D721Med (cell line): ENCODE data around the gene TMEM178B.

Experiments
- DNase-seq: peaks from one replicate; pipeline ENCODE4 v3.0.0; 2011; ENCODE audit warnings: low spot score; ENCODE audit not compliant: insufficient read length
- FAIRE-seq: peaks from 2 replicates; lab custom pipeline; 2011; peaks lifted over from hg19 to GRCh38; lab: Jason Lieb, UNC
- CTCF ChIP-seq: IDR thresholded peaks from 2 replicates; pipeline ENCODE4 v1.5.1; 2012; ENCODE audit warnings: mild to moderate bottlenecking, control low read depth; ENCODE audit not compliant: insufficient read depth; ENCODE audit errors: missing control alignments

Gene TMEM178B

GRCh38 chr7:141122736-141123135, 48.9 kb downstream of the TMEM178B start:
- no peak for TF ChIP-seq CTCF
- no peak for FAIRE-seq
- no peak for DNase-seq

DNA sequence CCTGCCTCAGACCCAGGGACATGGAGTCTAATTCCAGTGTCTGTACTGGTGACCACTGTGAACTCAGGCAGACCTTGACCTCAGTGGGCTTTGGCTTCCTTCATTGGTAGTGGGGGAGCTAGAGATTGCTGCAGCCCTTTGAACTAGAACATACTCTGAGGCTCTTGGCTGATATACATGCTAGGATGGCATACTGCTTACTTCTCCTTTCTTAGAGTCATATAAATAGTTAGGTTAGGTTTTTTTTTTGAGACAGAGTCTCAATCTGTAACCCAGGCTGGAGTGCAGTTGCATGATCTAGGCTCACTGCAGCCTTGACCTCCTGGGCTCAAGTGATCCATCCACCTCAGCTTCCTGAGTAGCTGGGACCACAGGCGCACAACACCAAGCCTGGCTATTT, 49.7 kb downstream of the TMEM178B start:
- DNase-seq = no peak
- FAIRE-seq = no peak
- no peak for TF ChIP-seq CTCF

- no peak for FAIRE-seq
- TF ChIP-seq CTCF = no peak
- DNase-seq = no peak
Observed at GRCh38 chr7:141126107-141126506, 52.2 kb downstream of the TMEM178B start.

DNA sequence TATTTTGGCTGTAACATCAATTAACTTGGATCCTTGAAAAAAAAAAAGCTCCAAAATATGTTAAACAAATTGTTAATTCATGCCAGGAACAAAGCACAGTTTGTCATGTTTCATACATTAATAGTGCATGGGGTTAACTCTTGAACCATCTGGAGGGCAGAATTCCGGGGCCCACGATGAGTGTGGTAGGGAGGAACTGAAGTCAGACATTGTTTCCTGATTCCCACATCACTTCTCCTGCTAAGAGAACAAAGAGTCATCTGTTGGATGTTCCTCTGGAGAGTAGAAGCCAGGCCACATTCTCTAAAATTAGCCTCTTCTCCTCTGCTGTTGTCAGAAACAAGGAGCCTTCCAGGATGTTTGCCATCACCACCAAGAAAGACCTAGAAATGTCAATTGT, 54.6 kb downstream of the TMEM178B start:
- FAIRE-seq (no peak), DNase-seq (no peak)
- TF ChIP-seq CTCF = no peak

DNA sequence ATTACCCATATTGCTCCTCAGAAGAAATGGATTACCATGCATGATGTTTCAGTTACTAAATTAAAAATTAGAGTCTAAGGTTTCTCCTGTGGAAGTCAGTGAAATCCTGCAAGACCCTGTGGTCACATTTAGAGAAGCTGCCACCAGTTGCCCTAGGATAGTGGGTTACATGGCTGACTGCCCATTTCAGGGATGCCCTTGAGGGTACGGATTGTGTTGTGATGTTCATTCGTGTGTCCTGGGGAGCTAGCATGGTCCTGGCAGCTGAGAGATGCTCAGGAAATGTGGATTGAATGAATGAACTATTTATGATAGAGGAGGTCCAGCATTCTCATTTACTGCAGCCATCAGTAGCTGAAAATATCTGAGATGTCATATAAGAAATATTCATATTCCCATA, 55.1 kb downstream of the TMEM178B start:
- no peak for FAIRE-seq
- DNase-seq = no peak
- no peak for TF ChIP-seq CTCF

DNA sequence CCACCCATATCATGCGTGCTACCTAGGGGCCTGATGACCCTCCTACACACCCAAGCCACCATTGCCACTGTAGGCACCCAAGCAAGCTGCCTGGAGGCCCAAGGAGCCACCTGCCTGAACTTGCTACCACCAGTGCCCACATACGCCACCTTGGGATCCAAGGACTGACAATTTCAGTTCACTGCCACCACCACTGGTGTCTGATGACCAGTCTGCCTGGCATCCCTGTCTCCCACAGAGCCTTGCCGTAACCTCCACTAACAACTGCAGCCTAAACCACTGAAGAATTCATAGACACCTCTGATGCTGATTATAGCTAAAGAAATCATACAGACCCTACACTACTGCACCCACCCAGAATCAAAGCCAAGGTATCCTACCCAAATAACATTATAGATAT, 58.8 kb downstream of the TMEM178B start:
- no peak for TF ChIP-seq CTCF
- no peak for DNase-seq
- no peak for FAIRE-seq

- TF ChIP-seq CTCF = no peak
- FAIRE-seq (no peak), DNase-seq (no peak)
Observed at GRCh38 chr7:141133646-141134045, 59.8 kb downstream of the TMEM178B start.
